ENCODE results near the gene ATF6B. TPM values are rescaled to one million over a fixed set of nuclear protein-coding genes. Genes with fewer than 3 reads are reported as not detected.

Gene ATF6B
- 10 to 100 TPM; 27.3 to 45.4 (median 30.0) TPM for total RNA-seq

DNA sequence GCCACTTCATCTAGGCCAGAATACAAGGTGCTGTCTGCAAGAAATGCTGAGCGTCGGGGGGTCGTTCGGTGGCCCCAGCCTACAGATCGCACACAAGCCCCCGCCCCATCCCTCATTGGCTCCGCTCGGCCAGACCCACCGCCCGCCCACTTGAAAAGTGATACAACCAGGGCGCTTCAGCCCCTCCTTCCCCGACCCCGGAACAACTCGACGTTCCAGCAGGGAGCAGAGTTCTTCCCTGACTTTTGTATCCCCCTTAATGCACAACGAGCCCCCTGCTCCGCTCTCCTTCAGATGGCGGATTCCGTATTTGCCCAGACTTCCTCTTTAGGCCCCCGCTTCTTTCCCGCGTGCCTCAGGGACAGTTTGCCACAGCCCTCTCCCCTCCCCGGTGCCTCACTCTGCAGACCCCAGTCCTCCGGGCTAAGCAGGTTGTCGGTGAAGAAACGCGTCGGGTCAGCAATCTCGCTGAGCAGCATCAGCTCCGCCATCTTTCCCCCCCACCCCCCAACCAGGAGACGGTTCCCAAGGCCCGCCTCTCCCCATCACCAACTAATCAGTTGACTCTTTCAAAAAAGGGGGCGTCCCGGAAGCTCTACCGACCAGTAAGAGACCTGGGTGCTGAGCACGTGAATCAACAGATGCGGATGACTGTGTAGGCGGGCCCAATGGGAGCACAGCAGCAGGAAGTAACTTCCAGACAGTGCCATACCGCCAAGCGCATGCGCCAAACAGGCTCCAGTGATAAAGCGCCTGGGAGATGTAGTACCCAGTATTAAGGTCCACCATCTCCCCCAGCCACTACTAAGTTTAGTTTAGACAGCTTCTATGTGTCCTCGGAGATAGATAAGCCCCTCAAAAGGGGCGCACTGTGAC lies at the start of gene ATF6B:
ATF6B (minus strand) TSS at position 530 of the 876 bp plus-strand sequence; CDS start at position 491, 39 bp downstream.
- H3K27ac ChIP-seq = peak within 1 kb of the TSS; percentile 85 to 98 (median 96)
- intact Hi-C loops (cut with DNase I) = no loop called here
- H3K27me3 ChIP-seq = no peaks in the 10 kb centered on the region
- TF ChIP-seq, protein P1, sequence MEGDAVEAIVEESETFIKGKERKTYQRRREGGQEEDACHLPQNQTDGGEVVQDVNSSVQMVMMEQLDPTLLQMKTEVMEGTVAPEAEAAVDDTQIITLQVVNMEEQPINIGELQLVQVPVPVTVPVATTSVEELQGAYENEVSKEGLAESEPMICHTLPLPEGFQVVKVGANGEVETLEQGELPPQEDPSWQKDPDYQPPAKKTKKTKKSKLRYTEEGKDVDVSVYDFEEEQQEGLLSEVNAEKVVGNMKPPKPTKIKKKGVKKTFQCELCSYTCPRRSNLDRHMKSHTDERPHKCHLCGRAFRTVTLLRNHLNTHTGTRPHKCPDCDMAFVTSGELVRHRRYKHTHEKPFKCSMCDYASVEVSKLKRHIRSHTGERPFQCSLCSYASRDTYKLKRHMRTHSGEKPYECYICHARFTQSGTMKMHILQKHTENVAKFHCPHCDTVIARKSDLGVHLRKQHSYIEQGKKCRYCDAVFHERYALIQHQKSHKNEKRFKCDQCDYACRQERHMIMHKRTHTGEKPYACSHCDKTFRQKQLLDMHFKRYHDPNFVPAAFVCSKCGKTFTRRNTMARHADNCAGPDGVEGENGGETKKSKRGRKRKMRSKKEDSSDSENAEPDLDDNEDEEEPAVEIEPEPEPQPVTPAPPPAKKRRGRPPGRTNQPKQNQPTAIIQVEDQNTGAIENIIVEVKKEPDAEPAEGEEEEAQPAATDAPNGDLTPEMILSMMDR (IDR thresholded peaks at IDR 0.05) = peak in 1 of 6 experiments; percentile 21
- peak in 3 of 4 donors; percentile 60 to 72 (median 61) for TF ChIP-seq POLR2A (IDR thresholded peaks at IDR 0.05)
- peak within 1 kb of the TSS; percentile 61 to 95 (median 84) for H3K4me3 ChIP-seq
- 0 to 3% methylated on average over 4 to 22 of the region's 44 CpGs for WGBS, 2 donors
- H3K36me3 ChIP-seq = peaks cover 0 to 39% (median 29%) of the 10 kb centered on the region in 3 donors
- no peaks in the 10 kb centered on the region for H3K9me3 ChIP-seq
- peaks cover 28 to 79% (median 31%) of the 10 kb centered on the region in 3 donors for H3K4me1 ChIP-seq
- DNase-seq = peak; percentile 97

DNA sequence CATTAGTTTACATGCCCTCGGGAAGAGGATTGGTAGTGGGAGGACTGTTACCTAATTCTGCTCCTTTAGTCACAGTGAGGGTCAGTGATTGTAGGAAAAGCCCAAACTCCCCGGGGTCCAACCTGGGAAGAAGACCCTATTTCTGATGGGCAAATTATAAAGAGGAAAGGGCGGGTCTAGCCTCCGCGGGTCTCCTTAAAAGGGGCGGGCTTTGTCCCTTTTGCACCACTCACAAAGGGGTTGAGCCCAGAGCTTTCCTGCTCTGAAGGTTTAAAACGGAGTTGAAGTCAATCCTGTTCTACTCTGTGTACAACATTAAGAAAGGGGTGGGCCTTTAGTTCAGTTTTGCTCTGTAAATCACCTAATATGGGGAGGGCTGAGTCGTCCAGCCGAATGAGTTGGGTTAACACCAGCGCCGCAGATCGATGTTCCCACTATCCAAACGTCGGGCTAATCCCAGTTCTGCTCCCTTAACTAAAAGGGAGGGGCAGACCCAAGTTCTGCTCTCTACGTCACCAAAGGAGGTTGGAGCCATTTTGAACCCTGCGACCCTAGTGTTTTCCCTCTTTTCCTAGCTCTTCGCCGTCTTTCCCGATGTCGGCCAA lies 49.2 kb upstream of the ATF6B start:
- Histone ChIP-seq H3K27ac (peak overlapping the region; percentile 90 to 97 (median 96)), H3K4me1 (peaks cover 27 to 86% (median 48%) of the 10 kb centered on the region in 3 donors), H3K9me3 (no peaks in the 10 kb centered on the region), H3K4me3 (peak overlapping the region; percentile 39 to 96 (median 80)), H3K36me3 (peaks cover 0 to 29% (median 6%) of the 10 kb centered on the region in 3 donors), H3K27me3 (no peaks in the 10 kb centered on the region)
- no peak for DNase-seq
- intact Hi-C loops (cut with DNase I) = no loop called here
- TF ChIP-seq, protein P1 (IDR thresholded peaks at IDR 0.05) = no peak
- peak in 2 of 4 donors; percentile 18 to 38 for TF ChIP-seq POLR2A (IDR thresholded peaks at IDR 0.05)
- 0% methylated on average over 15 to 19 of the region's 20 CpGs for WGBS, 2 donors

DNA sequence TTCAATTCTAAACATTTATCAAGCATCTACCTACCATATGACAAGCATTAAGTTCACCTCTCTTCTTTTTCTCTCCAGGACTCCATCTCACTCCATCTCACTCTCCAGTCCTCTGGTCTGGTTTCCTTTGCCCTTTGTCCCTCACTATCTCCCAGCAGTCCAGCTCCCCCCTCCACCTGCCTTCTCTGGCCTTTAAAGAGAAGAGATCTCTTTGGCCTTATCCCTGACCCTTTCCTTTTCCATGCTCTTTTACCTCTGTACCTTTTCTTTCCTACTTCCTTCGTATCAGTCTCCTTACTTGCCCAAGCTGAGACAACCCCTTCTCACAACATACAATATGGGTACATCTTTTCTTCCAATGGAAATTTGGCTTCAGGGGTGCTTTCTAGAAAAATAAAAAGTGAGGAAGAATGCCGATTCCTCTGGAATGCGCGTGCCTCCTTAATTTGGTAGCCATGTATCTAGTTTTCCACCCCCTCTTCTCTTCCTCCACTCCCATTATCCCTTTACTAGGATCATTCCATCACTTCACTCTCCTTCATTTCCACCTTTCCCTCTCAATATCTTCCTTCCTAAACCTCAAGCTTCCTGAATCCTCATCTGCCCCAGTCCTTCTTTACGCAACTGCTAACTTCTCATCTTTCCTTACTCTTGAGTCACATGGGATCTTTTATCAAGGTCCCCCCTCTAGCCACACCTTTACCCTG lies 48.6 kb upstream of the ATF6B start:
- intact Hi-C loops (cut with DNase I) = no loop called here
- Histone ChIP-seq H3K27me3 (no peaks in the 10 kb centered on the region), H3K4me3 (peak overlapping the region; percentile 66 to 96 (median 90)), H3K27ac (peak overlapping the region; percentile 90 to 97 (median 96)), H3K36me3 (peaks cover 0 to 23% (median 6%) of the 10 kb centered on the region in 3 donors), H3K9me3 (no peaks in the 10 kb centered on the region), H3K4me1 (peaks cover 27 to 79% (median 43%) of the 10 kb centered on the region in 3 donors)
- 8 to 18% methylated on average over 5 of the region's 5 CpGs for WGBS, 2 donors
- no peak for DNase-seq
- TF ChIP-seq, protein P1 (IDR thresholded peaks at IDR 0.05) = no peak
- no peak for TF ChIP-seq POLR2A (IDR thresholded peaks at IDR 0.05)

DNA sequence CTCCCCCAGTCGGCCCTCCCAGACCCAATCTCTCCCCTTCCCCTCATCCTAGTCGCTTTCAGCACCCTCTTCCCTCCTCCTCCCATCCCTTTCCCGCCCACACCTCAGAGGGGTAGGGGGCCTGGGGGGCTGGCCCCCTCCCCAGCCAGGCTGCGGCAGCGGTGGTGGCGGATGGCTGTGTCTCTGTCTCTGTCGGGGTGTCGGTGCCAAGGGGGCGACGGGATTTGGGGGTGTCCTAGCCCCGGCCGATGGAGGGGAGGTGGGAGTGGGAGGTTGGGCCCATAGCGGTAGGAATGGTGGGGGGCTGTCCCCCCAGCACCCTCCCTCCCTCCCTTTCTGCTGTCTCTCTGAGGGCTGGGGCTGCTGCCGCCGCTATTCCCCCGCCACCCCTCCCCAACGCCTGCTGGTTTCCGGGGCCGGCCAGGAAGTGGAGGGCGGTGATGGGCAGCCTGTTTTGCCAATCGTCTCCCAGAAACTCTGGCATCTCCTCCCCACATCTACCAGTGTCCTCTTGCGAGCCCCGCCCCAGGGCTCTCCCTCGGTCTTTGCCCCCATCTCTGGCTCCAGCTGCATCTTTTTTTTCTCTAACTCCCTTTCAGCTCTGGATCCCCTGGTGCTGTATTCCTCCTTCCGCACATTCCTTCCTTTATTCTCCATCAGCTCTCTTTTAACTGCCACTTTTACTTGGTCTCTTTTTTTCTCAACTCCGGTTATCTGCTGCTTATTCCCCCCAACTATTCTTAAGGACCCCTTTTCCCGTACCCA lies 47.8 kb upstream of the ATF6B start, which contains the start of gene AGPAT1:
AGPAT1 (minus strand) TSS at position 374 of the 765 bp plus-strand sequence. CDS start 4,588 bp downstream, outside the sequence.
- Histone ChIP-seq H3K27me3 (no peaks in the 10 kb centered on the region), H3K4me1 (peaks cover 27 to 72% (median 38%) of the 10 kb centered on the region in 3 donors), H3K36me3 (peaks cover 0 to 23% (median under 1%) of the 10 kb centered on the region in 3 donors), H3K27ac (peak within 1 kb of the TSS; percentile 90 to 97 (median 96)), H3K4me3 (peak within 1 kb of the TSS; percentile 66 to 96 (median 90)), H3K9me3 (no peaks in the 10 kb centered on the region)
- peak; percentile 51 for DNase-seq
- TF ChIP-seq, protein P1 (IDR thresholded peaks at IDR 0.05) = no peak
- TF ChIP-seq POLR2A (IDR thresholded peaks at IDR 0.05) = peak in 2 of 4 donors; percentile 43 to 73
- WGBS, 2 donors = 1 to 2% methylated on average over 16 to 18 of the region's 27 CpGs
- intact Hi-C loops (cut with DNase I) = no loop called here

All from esophagus squamous epithelium (tissue), 5 donors.